LoVo (cell line): ENCODE measurements around the gene ARHGAP9.

ENCODE experiments used
- DNase-seq: peaks from one replicate; pipeline ENCODE4 v3.0.0-alpha.2; 2016; ENCODE audit warnings: low spot score

The ARHGAP9 gene

DNA sequence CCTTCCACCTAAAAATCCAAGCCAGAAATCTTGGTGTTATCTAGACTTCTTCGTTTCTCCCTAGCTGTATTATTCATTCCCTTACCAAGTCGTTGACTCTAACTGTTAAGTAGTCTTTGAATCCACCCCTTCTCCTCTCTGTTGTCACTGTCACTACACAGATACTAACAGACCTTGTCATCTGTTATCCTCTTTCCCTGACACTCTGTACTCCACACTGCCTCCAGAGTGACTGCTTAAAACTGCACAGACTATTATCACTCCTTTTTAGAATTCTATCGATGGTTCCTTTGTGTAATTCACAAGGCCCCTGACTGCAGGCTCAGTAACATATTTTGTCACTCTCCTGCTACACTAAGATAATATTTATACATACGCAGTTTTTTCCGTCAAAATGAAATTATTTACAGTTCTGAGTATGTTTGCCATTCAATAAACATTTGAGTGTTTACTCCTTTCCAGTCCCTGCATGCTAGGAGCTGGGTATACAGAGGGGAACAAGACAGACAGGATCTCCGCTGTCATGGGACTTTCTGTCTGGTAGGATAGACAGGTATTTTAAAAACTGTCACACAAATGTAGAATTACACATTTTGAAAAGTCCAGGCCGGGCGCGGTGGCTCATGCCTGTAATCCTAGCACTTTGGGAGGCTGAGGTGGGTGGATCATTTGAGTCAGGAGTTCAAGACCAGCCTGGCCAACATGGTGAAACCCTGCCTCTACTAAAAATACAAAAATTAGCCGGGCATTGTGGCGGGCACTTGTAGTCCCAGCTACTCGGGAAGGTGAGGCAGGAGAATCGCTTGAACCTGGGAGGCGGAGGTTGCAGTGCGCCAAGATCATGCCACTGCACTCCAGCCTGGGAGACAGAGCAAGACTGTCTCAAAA is 12.0 kb upstream of the ARHGAP9 start:
- no peak for DNase-seq

DNA sequence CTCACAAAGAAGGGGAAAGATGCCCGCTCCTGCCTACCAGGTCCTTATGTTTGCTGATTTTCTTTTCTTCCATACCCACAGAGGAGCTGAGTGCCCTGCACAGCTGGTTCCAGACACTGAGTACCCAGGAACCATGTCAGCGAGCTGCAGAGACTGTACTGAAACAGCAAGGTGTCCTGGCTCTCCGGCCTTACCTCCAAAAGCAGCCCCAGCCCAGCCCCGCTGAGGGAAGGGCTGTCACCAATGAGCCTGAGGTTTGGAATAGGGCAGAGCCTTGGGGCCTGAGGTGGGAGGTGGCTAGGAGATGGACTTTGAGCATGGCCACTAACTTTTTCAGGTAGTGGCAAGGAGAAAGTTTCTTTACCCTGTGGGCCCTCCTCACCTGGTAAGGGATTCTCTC is 10.5 kb upstream of the ARHGAP9 start:
- DNase-seq, result no peak

DNA sequence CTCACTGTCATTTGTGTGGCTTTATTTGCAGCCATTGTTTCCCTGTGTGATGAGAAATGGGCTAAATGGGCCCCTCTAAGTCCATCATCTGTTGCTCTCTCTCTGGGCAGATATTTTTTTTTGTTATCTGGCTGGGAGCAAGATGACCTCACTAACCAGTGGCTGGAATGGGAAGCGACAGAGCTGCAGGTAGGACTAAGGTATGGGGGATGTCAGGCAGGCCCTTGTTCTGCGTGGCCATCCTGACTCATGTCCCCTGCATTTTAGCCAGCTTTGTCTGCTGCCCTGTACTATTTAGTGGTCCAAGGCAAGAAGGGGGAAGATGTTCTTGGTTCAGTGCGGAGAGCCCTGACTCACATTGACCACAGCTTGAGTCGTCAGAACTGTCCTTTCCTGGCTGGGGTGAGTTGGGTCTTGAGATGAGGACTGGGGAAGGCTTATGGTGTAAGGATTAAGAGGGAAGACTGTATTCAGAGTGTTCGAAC is 9.5 kb upstream of the ARHGAP9 start:
- DNase-seq, result no peak

- DNase-seq, result no peak
Observed at GRCh38 chr12:57488402-57489156, 8.9 kb upstream of the ARHGAP9 start.

- DNase-seq, result peak; percentile 99
Observed at GRCh38 chr12:57487597-57488401, 8.1 kb upstream of the ARHGAP9 start, which contains the start of gene MARS1. Gene MARS1, plus strand, starts transcription at chr12:57488068. Its CDS starts 23 bp downstream, at chr12:57488091.

GRCh38 chr12:57487055-57487596 is 7.5 kb upstream of the ARHGAP9 start:
- no peak for DNase-seq

GRCh38 chr12:57485695-57486094 is 6.0 kb upstream of the ARHGAP9 start:
- no peak for DNase-seq

DNA sequence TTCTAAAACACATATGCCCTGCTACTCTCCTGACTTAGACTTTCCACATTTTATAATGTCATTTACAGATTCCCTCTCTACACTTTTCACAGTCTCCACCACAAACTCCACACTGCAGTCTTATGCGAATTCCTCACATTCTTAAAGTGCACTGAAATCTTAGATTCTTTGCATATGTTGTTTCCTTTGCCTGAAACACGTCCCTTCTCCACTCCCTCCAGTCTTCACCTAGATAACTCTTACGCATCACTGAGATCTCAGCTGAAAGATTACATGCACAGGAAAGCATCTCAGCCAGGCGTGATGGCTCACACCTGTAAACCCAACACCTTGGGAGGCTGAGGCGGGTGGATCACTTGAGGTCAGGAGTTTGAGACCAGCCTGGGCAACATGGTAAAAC is 3.8 kb upstream of the ARHGAP9 start:
- DNase-seq, result no peak

- DNase-seq, result no peak
Observed at GRCh38 chr12:57481671-57482070, 2.0 kb upstream of the ARHGAP9 start.

GRCh38 chr12:57479043-57479375 is 657 bp downstream of the ARHGAP9 start:
- DNase-seq, result no peak

DNA sequence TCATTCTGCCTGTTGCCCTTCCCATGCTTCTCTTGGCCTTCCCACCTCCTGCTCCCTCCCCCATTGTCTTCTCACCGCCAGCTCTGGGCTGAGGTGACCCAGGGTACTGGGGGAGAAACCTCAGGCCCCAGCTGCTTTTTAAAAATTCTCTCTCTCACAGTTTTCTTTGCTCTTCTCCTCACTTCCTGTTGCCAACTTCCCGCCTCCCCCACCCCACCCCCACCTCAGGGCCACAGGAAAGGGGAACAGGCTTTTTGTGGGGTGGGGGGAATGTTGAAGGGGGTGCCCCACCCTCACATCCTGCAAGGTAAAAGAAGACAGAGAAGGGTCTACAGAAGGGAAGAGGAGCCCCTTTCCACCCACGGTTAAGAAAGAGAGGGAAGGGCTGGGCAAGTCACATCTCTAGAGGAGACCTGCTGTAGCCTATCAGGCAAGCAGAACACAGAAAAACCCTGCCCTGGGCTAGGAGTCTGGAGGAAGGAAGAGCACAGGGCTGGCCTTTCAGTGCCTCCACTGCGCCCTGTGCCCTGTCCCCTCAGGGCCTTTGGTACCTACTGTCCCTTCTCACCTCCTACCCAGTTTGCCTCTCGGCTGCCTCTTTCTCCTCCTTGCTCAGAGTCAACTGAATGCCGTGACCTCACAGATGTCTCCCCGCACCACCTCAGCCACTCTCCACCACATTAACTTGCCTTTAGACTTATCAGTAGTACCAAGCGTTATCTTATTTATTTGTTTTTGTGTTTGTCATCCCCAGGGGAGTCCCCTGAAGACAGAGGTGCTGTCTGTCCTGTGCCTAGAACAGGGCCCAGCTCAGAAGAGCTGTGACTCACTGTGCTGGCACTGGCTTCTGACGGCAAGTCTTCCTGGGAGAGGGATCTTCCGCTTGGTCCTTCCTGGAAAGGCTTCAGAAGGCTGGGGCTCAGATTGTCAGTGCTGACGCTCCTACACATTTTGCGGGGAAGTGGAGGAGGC is 1.7 kb downstream of the ARHGAP9 start:
- no peak for DNase-seq

GRCh38 chr12:57476993-57477709 is 2.5 kb downstream of the ARHGAP9 start:
- DNase-seq, result no peak

GRCh38 chr12:57476162-57476992 is 3.3 kb downstream of the ARHGAP9 start:
- DNase-seq, result no peak

- DNase-seq, result no peak
Observed at GRCh38 chr12:57475271-57476161, 4.2 kb downstream of the ARHGAP9 start.

- DNase-seq, result no peak
Observed at GRCh38 chr12:57474862-57475261, 4.8 kb downstream of the ARHGAP9 start.

GRCh38 chr12:57474430-57474829 is 5.2 kb downstream of the ARHGAP9 start:
- DNase-seq, result no peak

GRCh38 chr12:57473886-57474285 is 5.8 kb downstream of the ARHGAP9 start:
- DNase-seq, result no peak

DNA sequence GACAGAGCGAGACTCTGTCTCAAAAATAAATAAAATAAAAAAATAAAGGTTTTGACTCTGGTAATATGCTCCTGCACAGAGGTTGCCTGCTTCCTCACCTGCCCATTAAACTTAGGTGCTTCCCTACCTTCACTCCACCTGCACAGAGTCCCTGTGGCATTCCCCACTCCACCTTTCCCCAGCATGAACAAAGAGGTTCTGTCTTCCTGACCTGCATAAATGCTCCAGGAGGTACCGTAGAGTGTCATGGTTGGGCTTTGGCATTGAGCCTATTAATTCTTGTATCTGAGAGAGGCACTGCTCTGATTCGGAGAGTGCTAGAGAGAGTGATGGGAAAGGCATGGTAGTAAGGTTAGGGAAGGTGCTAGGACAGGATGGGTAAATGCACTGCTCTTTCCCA is 6.3 kb downstream of the ARHGAP9 start:
- no peak for DNase-seq
